D721Med (cell line): Measurements from ENCODE around the gene GLB1L3.
"Not testable (repeated sequence)": the region's sequence is repeated elsewhere in the genome, so short reads cannot be mapped to it uniquely, and the experiment has no call there.

Experiments
- DNase-seq: peaks from one replicate; pipeline ENCODE4 v3.0.0; 2011; ENCODE audit warnings: low spot score; ENCODE audit not compliant: insufficient read length
- FAIRE-seq: peaks from 2 replicates; lab custom pipeline; 2011; peaks lifted over from hg19 to GRCh38; lab: Jason Lieb, UNC
- TF ChIP-seq, protein P1 (sequence below): IDR thresholded peaks from 2 replicates; pipeline ENCODE4 v1.5.1; 2012; ENCODE audit warnings: mild to moderate bottlenecking, control low read depth; ENCODE audit not compliant: insufficient read depth; ENCODE audit errors: missing control alignments

Gene GLB1L3

GRCh38 chr11:134276396-134277182, 410 bp downstream of the GLB1L3 start:
- FAIRE-seq = no peak
- no peak for DNase-seq

DNA sequence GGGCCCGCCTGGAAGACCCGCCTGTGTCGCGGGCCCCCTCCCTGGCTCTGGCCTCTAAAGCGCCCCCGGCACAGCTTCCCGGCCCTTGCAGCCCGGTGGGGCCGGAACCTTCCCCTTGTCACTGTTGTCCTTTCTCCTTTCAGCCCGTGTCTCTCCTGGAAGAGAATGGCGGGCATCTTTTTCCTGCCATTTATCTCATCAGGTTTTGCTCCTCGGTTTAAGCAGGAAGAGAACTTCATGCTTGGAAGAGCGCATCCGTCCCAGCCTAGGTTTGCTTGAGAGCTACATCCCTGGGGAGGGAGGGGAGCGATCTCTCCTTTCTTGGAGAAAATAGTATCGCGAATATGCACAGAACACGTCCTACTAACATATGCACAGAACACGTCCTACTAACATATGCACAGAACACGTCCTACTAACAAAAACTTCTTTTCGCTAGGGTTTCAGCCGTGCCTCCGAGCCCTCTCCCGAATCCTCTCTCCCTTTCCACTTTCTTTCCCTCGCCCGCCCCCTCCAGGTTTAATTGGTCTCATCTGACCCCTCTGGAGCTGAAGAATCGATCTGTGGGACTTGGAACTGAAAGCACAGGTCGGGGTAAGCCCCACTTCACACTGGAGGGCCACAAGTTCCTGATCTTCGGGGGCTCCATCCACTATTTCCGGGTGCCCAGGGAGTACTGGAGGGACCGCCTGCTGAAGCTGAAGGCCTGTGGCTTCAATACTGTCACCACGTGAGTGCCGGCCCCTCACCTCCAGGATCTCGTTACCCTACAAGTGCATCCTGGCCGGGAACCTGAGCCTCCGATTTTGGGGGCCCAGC, 1.2 kb downstream of the GLB1L3 start:
- TF ChIP-seq, protein P1, sequence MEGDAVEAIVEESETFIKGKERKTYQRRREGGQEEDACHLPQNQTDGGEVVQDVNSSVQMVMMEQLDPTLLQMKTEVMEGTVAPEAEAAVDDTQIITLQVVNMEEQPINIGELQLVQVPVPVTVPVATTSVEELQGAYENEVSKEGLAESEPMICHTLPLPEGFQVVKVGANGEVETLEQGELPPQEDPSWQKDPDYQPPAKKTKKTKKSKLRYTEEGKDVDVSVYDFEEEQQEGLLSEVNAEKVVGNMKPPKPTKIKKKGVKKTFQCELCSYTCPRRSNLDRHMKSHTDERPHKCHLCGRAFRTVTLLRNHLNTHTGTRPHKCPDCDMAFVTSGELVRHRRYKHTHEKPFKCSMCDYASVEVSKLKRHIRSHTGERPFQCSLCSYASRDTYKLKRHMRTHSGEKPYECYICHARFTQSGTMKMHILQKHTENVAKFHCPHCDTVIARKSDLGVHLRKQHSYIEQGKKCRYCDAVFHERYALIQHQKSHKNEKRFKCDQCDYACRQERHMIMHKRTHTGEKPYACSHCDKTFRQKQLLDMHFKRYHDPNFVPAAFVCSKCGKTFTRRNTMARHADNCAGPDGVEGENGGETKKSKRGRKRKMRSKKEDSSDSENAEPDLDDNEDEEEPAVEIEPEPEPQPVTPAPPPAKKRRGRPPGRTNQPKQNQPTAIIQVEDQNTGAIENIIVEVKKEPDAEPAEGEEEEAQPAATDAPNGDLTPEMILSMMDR = no peak
- no peak for FAIRE-seq
- DNase-seq = no peak

More at GRCh38 chr11:134276396-134277182, 410 bp downstream of the GLB1L3 start:
- TF ChIP-seq, protein P1 = no peak

DNA sequence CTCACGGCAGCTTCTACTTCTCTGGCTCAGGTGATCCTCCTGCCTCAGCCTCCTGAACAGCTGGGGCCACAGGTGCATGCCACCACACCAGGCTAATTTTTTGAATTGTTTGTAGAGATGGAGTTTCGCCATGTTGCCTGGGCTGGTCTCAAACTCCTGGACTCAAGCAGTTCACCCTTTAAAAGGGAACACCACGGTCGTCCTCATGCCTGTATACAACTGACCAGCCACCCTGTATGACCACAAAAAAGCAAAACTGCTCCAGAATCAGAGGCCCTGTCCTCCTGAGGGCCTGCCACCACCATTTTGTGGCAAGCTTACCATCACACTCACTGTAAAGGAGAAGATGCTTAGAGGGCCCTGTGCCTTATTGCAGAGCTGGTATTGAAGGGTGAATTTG, 2.2 kb downstream of the GLB1L3 start:
- DNase-seq (no peak), FAIRE-seq (no peak)
- TF ChIP-seq, protein P1 = no peak

GRCh38 chr11:134281635-134282034, 5.5 kb downstream of the GLB1L3 start:
- not testable (repeated sequence) for FAIRE-seq

GRCh38 chr11:134282121-134283045, 6.2 kb downstream of the GLB1L3 start:
- DNase-seq (no peak), FAIRE-seq (no peak)
- TF ChIP-seq, protein P1 = no peak

More at GRCh38 chr11:134281635-134282034, 5.5 kb downstream of the GLB1L3 start:
- not testable (repeated sequence) for DNase-seq

DNA sequence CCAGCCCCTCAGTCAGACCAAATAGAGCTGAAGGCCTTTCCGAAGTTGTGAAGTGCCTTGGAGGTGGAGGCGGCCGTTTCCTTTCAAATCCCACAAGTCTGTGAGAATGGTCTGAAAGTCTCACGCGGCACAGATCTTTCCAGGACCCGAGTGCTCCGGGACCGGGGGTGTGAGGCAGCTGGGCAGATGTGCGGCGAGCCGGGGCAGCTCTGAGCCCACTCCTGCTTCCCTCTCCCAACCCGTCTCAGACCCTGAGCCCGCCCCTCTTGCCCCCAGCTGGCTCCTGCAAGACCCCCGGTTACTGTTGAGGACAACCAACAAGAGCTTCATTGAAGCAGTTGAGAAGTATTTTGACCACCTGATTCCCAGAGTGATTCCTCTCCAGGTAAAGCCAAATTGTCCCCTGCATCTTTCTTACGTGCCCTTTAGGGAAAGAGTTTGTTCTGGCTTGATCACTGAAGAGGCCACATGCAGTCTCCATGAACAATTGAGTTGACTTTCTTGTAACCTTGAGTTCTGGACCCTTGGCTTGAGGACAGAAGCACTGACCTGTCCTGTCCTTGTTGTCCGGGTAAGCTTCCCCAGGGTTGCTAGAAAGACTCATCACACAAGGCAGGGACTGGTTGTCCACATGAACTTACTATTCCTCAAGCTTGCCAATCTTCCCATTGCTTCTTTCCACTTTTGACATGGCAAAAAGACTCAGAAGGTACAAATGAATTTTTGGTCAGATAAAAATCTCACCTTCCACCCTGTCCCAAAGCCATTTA, 7.5 kb downstream of the GLB1L3 start:
- FAIRE-seq (no peak), DNase-seq (no peak)
- TF ChIP-seq, protein P1 = no peak

DNA sequence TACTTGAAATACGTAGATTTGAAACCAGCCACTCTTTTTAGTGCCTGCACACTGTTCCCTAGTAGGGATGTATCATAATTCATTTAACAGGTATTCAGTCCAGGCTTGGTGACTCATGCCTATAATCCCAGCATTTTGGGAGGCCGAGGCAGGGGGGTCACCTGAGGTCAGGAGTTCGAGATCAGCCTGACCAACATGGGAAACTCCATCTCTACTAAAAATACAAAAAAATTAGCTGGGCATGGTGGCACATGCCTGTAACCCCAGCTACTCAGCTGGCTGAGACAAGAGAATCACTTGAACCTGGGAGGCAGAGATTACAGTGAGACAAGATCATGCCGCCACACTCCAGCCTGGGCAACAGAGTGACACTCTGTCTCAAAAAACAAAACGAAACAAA, 8.2 kb downstream of the GLB1L3 start:
- not testable (repeated sequence) for DNase-seq, FAIRE-seq
